GM23338 (cell line): ENCODE results near the gene FAM162A. TPM values are rescaled to one million over a fixed set of nuclear protein-coding genes. Genes with fewer than 3 reads are reported as not detected.

Experiments
- ATAC-seq: fragments of 200-7000 bp; cut with Tn5 transposase; 3 replicates; pipeline ENCODE4 v1.9.1; 2020
- DNase-seq: peaks from one replicate; pipeline ENCODE4 v3.0.0-alpha.2; 2015; ENCODE audit warnings: low spot score
- H2AFZ ChIP-seq: fragments of 200-600 bp; sonication (generic); 2 replicates; pipeline ENCODE4 v1.8.0; 2016; ENCODE audit warnings: antibody characterized with exemption, mild to moderate bottlenecking, moderate library complexity
- H3F3A ChIP-seq: fragments of 200-600 bp; sonication (generic); replicated peaks from 2 replicates; pipeline ENCODE4 v1.8.0; 2017; ENCODE audit warnings: antibody characterized with exemption, mixed run types, low read depth
- H3K27ac ChIP-seq: fragments of 200-600 bp; sonication (generic); 2 replicates; pipeline ENCODE4 v1.6.1; 2016; ENCODE audit warnings: low read depth
- H3K27me3 ChIP-seq: fragments of 200-600 bp; sonication (generic); 2 replicates; pipeline ENCODE4 v1.8.0; 2016; ENCODE audit warnings: mild to moderate bottlenecking, mixed run types, moderate library complexity; ENCODE audit not compliant: insufficient read depth
- H3K36me3 ChIP-seq: fragments of 200-600 bp; sonication (generic); 2 replicates; pipeline ENCODE4 v1.8.0; 2016; ENCODE audit warnings: mild to moderate bottlenecking; ENCODE audit not compliant: insufficient read depth
- H3K4me1 ChIP-seq: fragments of 200-600 bp; sonication (generic); 2 replicates; pipeline ENCODE4 v1.8.0; 2016; ENCODE audit warnings: mild to moderate bottlenecking, moderate library complexity; ENCODE audit not compliant: insufficient read depth
- H3K4me2 ChIP-seq: fragments of 200-600 bp; sonication (generic); 2 replicates; pipeline ENCODE4 v1.7.1; 2017; ENCODE audit warnings: mixed run types
- H3K4me3 ChIP-seq: fragments of 200-600 bp; sonication (generic); 2 replicates; pipeline ENCODE4 v1.6.1; 2016; ENCODE audit warnings: mixed run types
- H3K79me2 ChIP-seq: fragments of 200-600 bp; sonication (generic); replicated peaks from 2 replicates; pipeline ENCODE4 v1.8.0; 2017; ENCODE audit warnings: mild to moderate bottlenecking; ENCODE audit not compliant: insufficient read depth
- H3K9me2 ChIP-seq: fragments of 200-600 bp; sonication (generic); 2 replicates; pipeline ENCODE4 v1.8.0; 2017; ENCODE audit not compliant: insufficient read depth
- H4K20me1 ChIP-seq: fragments of 200-600 bp; sonication (generic); replicated peaks from 2 replicates; pipeline ENCODE4 v1.8.0; 2017; ENCODE audit warnings: mild to moderate bottlenecking; ENCODE audit not compliant: insufficient read depth
- H3K27ac Mint-ChIP-seq: 2 replicates; pipeline ENCODE4 v1.8.0; 2020; ENCODE audit warnings: inconsistent platforms, mild to moderate bottlenecking, moderate library complexity, mixed read lengths
- H3K27me3 Mint-ChIP-seq: 3 replicates; pipeline ENCODE4 v1.8.0; 2022; ENCODE audit warnings: low read depth, mild to moderate bottlenecking, moderate library complexity, mixed read lengths, inconsistent platforms; ENCODE audit not compliant: insufficient read depth, poor library complexity
- H3K36me3 Mint-ChIP-seq: 3 replicates; pipeline ENCODE4 v1.8.0; 2021; ENCODE audit warnings: low read depth, mild to moderate bottlenecking, inconsistent platforms, moderate library complexity, mixed read lengths
- H3K4me1 Mint-ChIP-seq: 3 replicates; pipeline ENCODE4 v1.8.0; 2020; ENCODE audit warnings: mild to moderate bottlenecking, inconsistent platforms, mixed read lengths
- H3K4me3 Mint-ChIP-seq: 3 replicates; pipeline ENCODE4 v1.8.0; 2021; ENCODE audit warnings: moderate library complexity, mild to moderate bottlenecking, inconsistent platforms, mixed read lengths
- H3K9me3 Mint-ChIP-seq: 3 replicates; pipeline ENCODE4 v1.8.0; 2020; ENCODE audit warnings: moderate library complexity, mild to moderate bottlenecking, inconsistent platforms, mixed read lengths
- CTCF ChIP-seq, 2 experiments: fragments of 200-600 bp in 1 of 2; sonication (generic) in 1 of 2; conservative IDR thresholded peaks; 2 replicates each; pipeline versions ENCODE4 v1.5.1 to v1.6.1; 2016 to 2017; ENCODE audit warnings: antibody characterized with exemption in 2 of 2, low read depth in 2 of 2, mild to moderate bottlenecking in 2 of 2, moderate library complexity in 1 of 2
- EZH2 ChIP-seq: fragments of 200-600 bp; sonication (generic); IDR thresholded peaks from one replicate; pipeline ENCODE4 v1.8.0; 2017; ENCODE audit warnings: antibody characterized with exemption, mild to moderate bottlenecking, low read depth; ENCODE audit not compliant: unreplicated experiment
- NANOG ChIP-seq: IDR thresholded peaks from 2 replicates; pipeline ENCODE4 v1.6.1; 2016; ENCODE audit warnings: antibody characterized with exemption, borderline replicate concordance
- POLR2AphosphoS5 ChIP-seq: IDR thresholded peaks from 2 replicates; pipeline ENCODE4 v1.6.1; 2016; ENCODE audit warnings: antibody characterized with exemption, low read depth
- ZNF462 ChIP-seq: fragments of 250-450 bp; sonication (Bioruptor Pico); IDR thresholded peaks from 2 replicates; pipeline ENCODE4 v1.5.0; 2020; ENCODE audit warnings: mild to moderate bottlenecking, moderate library complexity
- polyA plus RNA-seq: library from polyadenylated mRNA; unstranded; fragments of >200 nt; fragmentation: Nextera tagmentation; extraction: Ambion mirVana; gene quantifications from 2 replicates; pipeline ENCODE4 v1.2.1, GENCODE V29; 2016
- total RNA-seq: library from RNA; depleted of rRNA; stranded (reverse); fragments of >200 nt; shearing (Covaris generic); gene quantifications from 2 replicates; pipeline ENCODE4 v1.2.3, GENCODE V29; 2014

The FAM162A gene
- total and polyA plus RNA-seq, 2 experiments from 2014 or later = 35.9 to 234 TPM

DNA sequence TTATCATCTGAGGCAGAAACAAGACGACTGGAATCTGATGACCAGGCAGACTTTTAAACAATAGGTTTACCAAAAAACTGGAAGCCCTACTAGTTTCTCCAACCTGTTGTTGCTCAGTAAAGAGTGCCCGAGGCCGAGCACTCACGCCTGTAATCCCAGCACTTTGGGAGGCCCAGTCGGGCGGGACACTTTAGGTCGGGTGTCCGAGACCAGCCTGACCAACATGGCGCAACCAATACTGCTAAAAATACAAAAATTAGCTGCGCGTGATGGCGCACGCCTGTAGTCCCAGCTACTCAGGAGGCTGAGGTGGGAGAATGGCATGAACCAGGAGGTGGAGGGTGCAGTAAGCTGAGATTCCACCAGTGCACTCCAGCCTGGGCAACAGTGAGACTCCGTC, 33.0 kb downstream of the FAM162A start:
- H3F3A ChIP-seq = peaks cover 3% of the 10 kb centered on the region; the same call in 1 of the 2 replicates
- no peak for TF ChIP-seq NANOG
- H3K27me3 ChIP-seq = no peaks in the 10 kb centered on the region
- no peak for DNase-seq
- peak overlapping the region; percentile 78 for H3K4me3 ChIP-seq
- peaks cover 9% of the 10 kb centered on the region for H3K4me1 Mint-ChIP-seq
- H3K36me3 Mint-ChIP-seq = peaks cover 7% of the 10 kb centered on the region
- H4K20me1 ChIP-seq = 0 out of 2 replicates have a peak, but pooled peaks cover 1% of the 10 kb centered on the region
- H3K27ac Mint-ChIP-seq = peak overlapping the region; percentile 99
- no peak for ATAC-seq
- H3K9me3 Mint-ChIP-seq = peaks cover 3% of the 10 kb centered on the region; the same call in 1 of the 3 replicates
- peaks cover 15% of the 10 kb centered on the region for H3K79me2 ChIP-seq
- peaks cover 7% of the 10 kb centered on the region for H3K27me3 Mint-ChIP-seq
- no peaks in the 10 kb centered on the region for H3K9me2 ChIP-seq
- H3K4me1 ChIP-seq = peaks cover 4% of the 10 kb centered on the region; the same call in 1 of the 2 replicates
- H3K27ac ChIP-seq = peak overlapping the region; percentile 79
- H3K36me3 ChIP-seq = no peaks in the 10 kb centered on the region
- peak overlapping the region; percentile 99 for H3K4me3 Mint-ChIP-seq
- H3K4me2 ChIP-seq = peak overlapping the region; percentile 99
- no peak overlapping the region for H2AFZ ChIP-seq

- peaks cover 25% of the 10 kb centered on the region for H3K4me1 ChIP-seq
- DNase-seq = no peak
- H2AFZ ChIP-seq = no peak overlapping the region
- H3K4me1 Mint-ChIP-seq = peaks cover 4% of the 10 kb centered on the region; the same call in 2 of the 3 replicates
- H3K36me3 Mint-ChIP-seq = peaks cover 18% of the 10 kb centered on the region
- no peak overlapping the region for H3K4me3 ChIP-seq
- no peak for ATAC-seq
- peaks cover 15% of the 10 kb centered on the region for H3K79me2 ChIP-seq
- peaks cover 5% of the 10 kb centered on the region; the same call in 1 of the 2 replicates for H3K36me3 ChIP-seq
- peaks cover under 1% of the 10 kb centered on the region; the same call in 1 of the 3 replicates for H3K9me3 Mint-ChIP-seq
- H3K4me3 Mint-ChIP-seq = no peak overlapping the region
- peaks cover 3% of the 10 kb centered on the region; the same call in 1 of the 2 replicates for H3F3A ChIP-seq
- no peak overlapping the region for H3K27ac ChIP-seq
- no peaks in the 10 kb centered on the region; the same call in 1 of the 2 replicates for H4K20me1 ChIP-seq
- no peak for TF ChIP-seq NANOG
- no peak for TF ChIP-seq EZH2
- TF ChIP-seq CTCF (conservative IDR thresholded peaks at IDR 0.05; ENCODE audit: low read depth in 2 of 2) = no peak
- TF ChIP-seq POLR2AphosphoS5 = no peak
- H3K9me2 ChIP-seq = no peaks in the 10 kb centered on the region
- no peaks in the 10 kb centered on the region for H3K27me3 ChIP-seq
- H3K27me3 Mint-ChIP-seq = peaks cover 1% of the 10 kb centered on the region
- H3K27ac Mint-ChIP-seq = no peak overlapping the region
- H3K4me2 ChIP-seq = no peak overlapping the region
These were observed 37.1 kb downstream of the FAM162A start for GRCh38 chr3:122421101-122421500.

DNA sequence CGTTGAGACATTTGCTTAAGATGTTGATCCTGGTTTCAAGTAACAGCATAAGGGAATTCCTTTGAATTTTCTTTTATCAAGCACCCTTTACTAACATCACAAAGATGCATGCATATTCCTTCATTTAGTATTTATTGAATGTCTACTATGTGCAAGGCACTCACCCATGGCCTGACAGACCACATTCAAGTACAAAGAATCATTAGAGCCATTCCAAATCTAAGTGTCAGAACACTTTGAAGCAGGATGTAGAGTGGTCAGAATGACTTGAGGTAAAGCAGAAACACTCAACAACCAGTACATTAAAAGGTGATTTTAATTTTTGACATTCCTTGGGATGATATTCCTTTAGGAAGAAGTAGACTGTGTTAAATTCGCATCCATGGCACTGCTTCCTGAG, 37.9 kb downstream of the FAM162A start:
- Histone ChIP-seq H3K9me2 (no peaks in the 10 kb centered on the region), H3K27me3 (no peaks in the 10 kb centered on the region), H3K36me3 (peaks cover 11% of the 10 kb centered on the region; the same call in 1 of the 2 replicates), H3K27ac (no peak overlapping the region), H4K20me1 (no peaks in the 10 kb centered on the region; the same call in 1 of the 2 replicates), H3K79me2 (peaks cover 11% of the 10 kb centered on the region), H3K4me1 (peaks cover 25% of the 10 kb centered on the region), H3K4me2 (no peak overlapping the region), H2AFZ (no peak overlapping the region), H3K4me3 (no peak overlapping the region), H3F3A (peaks cover 3% of the 10 kb centered on the region; the same call in 1 of the 2 replicates)
- H3K27me3 Mint-ChIP-seq = no peaks in the 10 kb centered on the region
- H3K27ac Mint-ChIP-seq = no peak overlapping the region
- peaks cover 4% of the 10 kb centered on the region; the same call in 2 of the 3 replicates for H3K4me1 Mint-ChIP-seq
- DNase-seq = no peak
- no peak overlapping the region for H3K4me3 Mint-ChIP-seq
- no peak for ATAC-seq
- no peaks in the 10 kb centered on the region for H3K9me3 Mint-ChIP-seq
- peaks cover 26% of the 10 kb centered on the region for H3K36me3 Mint-ChIP-seq
- TF ChIP-seq ZNF462 = no peak
